ENCODE data around the gene FTO. TPM values are rescaled to one million over a fixed set of nuclear protein-coding genes. Genes with fewer than 3 reads are reported as not detected.

The FTO gene
- total RNA-seq, 4 donors from 2014 or later: 102 to 138 (median 130) TPM

DNA sequence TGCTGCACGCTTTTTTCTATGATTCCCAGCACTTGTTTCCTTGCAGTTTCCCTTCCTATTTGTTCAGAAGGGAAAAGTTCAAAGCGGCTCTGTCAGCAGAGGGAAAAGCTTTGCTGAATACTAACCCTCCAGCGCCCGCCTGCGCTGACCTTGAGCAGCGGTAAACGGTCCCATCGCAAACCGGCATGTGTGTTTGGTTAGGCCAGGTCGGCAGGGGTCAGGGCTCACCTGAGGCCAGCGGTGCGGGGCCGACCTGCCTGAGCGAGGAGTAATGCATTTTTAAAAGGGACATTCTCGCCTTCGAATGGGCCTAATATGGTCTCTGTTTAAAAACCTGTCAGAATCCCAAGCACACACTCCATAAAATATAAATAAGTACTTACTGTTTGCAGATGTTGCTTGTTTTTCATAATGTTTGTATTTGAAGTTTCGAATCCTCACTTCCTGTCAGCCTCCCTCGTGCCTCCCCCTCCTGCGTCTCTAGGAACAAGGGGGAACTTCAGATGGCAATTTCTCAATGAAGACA is 472.5 kb downstream of the FTO start:
- H3K9me3 ChIP-seq: no peaks in the 10 kb centered on the region
- peaks cover 0 to 5% (median 0%) of the 10 kb centered on the region in 3 donors for H3K4me1 ChIP-seq
- H3K36me3 ChIP-seq: no peaks in the 10 kb centered on the region
- TF ChIP-seq CTCF (IDR thresholded peaks at IDR 0.05) (no peak), EP300 (IDR thresholded peaks at IDR 0.05) (no peak), POLR2AphosphoS5 (IDR thresholded peaks at IDR 0.05) (no peak), POLR2A (IDR thresholded peaks at IDR 0.05) (no peak)
- 17 to 32% methylated on average over 9 to 14 of the region's 19 CpGs for WGBS, 2 donors (ENCODE audit: low coverage in 1 of 2)
- no peak overlapping the region for H3K27ac ChIP-seq
- H3K4me3 ChIP-seq: no peak overlapping the region
- H3K27me3 ChIP-seq: peaks cover 43% of the 10 kb centered on the region
- ATAC-seq: no peak

DNA sequence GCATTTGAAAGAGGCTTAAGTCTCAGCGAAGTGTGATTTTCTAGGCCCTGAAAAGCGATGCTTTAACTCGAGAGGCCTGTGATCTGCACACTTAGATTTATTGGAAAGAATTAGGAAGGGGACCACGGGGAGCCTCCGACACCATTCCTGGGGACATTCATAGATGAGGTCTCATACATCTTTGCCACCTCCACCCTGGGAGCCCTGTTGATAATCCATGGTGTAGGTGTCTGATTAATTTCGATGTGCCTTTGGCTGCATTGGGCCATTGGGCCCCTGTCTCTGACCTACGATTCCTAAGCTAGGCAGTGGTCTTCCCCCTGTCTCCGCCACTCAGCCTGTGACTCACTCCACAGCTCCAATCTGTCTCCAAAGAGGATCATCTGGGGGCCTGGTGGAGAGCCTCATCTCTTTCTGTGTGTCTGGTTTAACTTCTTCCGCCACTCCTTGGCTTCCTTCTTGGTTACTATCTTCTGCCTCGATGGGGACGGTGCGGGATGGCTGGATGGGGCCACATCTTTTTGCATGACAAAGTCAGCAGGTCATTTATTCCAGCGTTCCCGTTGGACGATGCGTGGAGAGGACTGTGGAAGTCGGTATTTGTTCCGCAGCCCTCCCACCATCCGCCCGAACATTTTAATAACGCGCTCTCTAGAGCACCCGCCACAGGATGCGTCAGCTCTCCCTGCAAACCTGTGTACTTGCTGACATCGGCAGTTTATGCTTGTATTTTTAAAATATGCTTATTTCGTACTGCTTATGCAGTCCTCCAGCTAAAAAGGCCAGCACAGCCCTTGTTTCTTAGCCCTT is 473.3 kb downstream of the FTO start:
- Histone ChIP-seq H3K4me1 (peaks cover 0 to 5% (median 0%) of the 10 kb centered on the region in 3 donors), H3K4me3 (no peak overlapping the region), H3K27ac (no peak overlapping the region), H3K36me3 (no peaks in the 10 kb centered on the region), H3K27me3 (peaks cover 34% of the 10 kb centered on the region), H3K9me3 (no peaks in the 10 kb centered on the region)
- ATAC-seq: no peak
- TF ChIP-seq EP300 (IDR thresholded peaks at IDR 0.05) (no peak), POLR2AphosphoS5 (IDR thresholded peaks at IDR 0.05) (no peak), POLR2A (IDR thresholded peaks at IDR 0.05) (no peak), CTCF (IDR thresholded peaks at IDR 0.05) (no peak)
- 94 to 96% methylated on average over 10 to 26 of the region's 26 CpGs for WGBS, 2 donors (ENCODE audit: low coverage in 1 of 2)

GRCh38 chr16:54177862-54178477 is 474.0 kb downstream of the FTO start:
- no peaks in the 10 kb centered on the region for H3K36me3 ChIP-seq
- H3K27ac ChIP-seq: no peak overlapping the region
- peaks cover 33% of the 10 kb centered on the region for H3K27me3 ChIP-seq
- H3K9me3 ChIP-seq: no peaks in the 10 kb centered on the region
- no peak overlapping the region for H3K4me3 ChIP-seq
- ATAC-seq: no peak
- TF ChIP-seq POLR2AphosphoS5 (IDR thresholded peaks at IDR 0.05) (no peak), POLR2A (IDR thresholded peaks at IDR 0.05) (no peak), EP300 (IDR thresholded peaks at IDR 0.05) (no peak), CTCF (IDR thresholded peaks at IDR 0.05) (no peak)
- H3K4me1 ChIP-seq: peaks cover 0 to 5% (median 0%) of the 10 kb centered on the region in 3 donors
- 57 to 65% methylated on average over 5 to 9 of the region's 11 CpGs for WGBS, 2 donors (ENCODE audit: low coverage in 1 of 2)

GRCh38 chr16:54178478-54178976 is 474.6 kb downstream of the FTO start:
- TF ChIP-seq POLR2AphosphoS5 (IDR thresholded peaks at IDR 0.05) (no peak), EP300 (IDR thresholded peaks at IDR 0.05) (no peak), CTCF (IDR thresholded peaks at IDR 0.05) (no peak), POLR2A (IDR thresholded peaks at IDR 0.05) (no peak)
- Histone ChIP-seq H3K4me1 (peaks cover 0 to 5% (median 0%) of the 10 kb centered on the region in 3 donors), H3K4me3 (no peak overlapping the region), H3K27me3 (peaks cover 27% of the 10 kb centered on the region), H3K27ac (no peak overlapping the region), H3K9me3 (no peaks in the 10 kb centered on the region), H3K36me3 (no peaks in the 10 kb centered on the region)
- WGBS, 2 donors (ENCODE audit: low coverage in 1 of 2): 26 to 38% methylated on average over 5 to 6 of the region's 7 CpGs
- no peak for ATAC-seq
